Keratinocyte (primary cell): ENCODE measurements around the gene SPRYD3. TPM values are rescaled to one million over a fixed set of nuclear protein-coding genes. Genes with fewer than 3 reads are reported as not detected.

Source experiments
- DNase-seq: peaks from one replicate; pipeline ENCODE4 v3.0.0-alpha.2; 2011; ENCODE audit warnings: low read depth, missing footprints, low spot score
- FAIRE-seq: peaks from 2 replicates; lab custom pipeline; 2011; peaks lifted over from hg19 to GRCh38; lab: Jason Lieb, UNC
- H2AFZ ChIP-seq: 2 replicates; pipeline ENCODE4 v1.6.0; 2012; ENCODE audit warnings: low read length, control low read depth, inconsistent platforms; ENCODE audit not compliant: control insufficient read depth
- H3K27ac ChIP-seq: 2 replicates; pipeline ENCODE4 v1.5.1; 2011; ENCODE audit warnings: low read length; ENCODE audit not compliant: control insufficient read depth, insufficient read depth
- H3K27me3 ChIP-seq: 3 replicates; pipeline ENCODE4 v1.6.0; 2011; ENCODE audit warnings: low read length; ENCODE audit not compliant: control insufficient read depth, insufficient read depth; ENCODE audit errors: extremely low read depth
- H3K36me3 ChIP-seq, 2 experiments: 2 replicates in 1 of 2; 3 replicates in 1 of 2; pipeline ENCODE4 v1.5.1; 2011; ENCODE audit warnings: low read length in 2 of 2, mild to moderate bottlenecking in 1 of 2; ENCODE audit not compliant: control insufficient read depth in 2 of 2, insufficient read depth in 2 of 2; ENCODE audit errors: extremely low read depth in 1 of 2
- H3K4me1 ChIP-seq: 3 replicates; pipeline ENCODE4 v1.5.1; 2011; ENCODE audit warnings: low read length; ENCODE audit not compliant: control insufficient read depth, insufficient read depth; ENCODE audit errors: extremely low read depth
- H3K4me2 ChIP-seq: 3 replicates; pipeline ENCODE4 v1.6.0; 2011; ENCODE audit warnings: low read depth, low read length; ENCODE audit not compliant: control insufficient read depth, insufficient read depth; ENCODE audit errors: extremely low read depth
- H3K4me3 ChIP-seq, 3 experiments: fragments of 200-600 bp in 1 of 3; sonication (generic) in 1 of 3; 2 replicates in 2 of 3; 3 replicates in 1 of 3; pipeline ENCODE4 v1.5.1; 2011 to 2016; ENCODE audit warnings: low read length in 3 of 3, mild to moderate bottlenecking in 3 of 3, control low read depth in 2 of 3, inconsistent platforms in 1 of 3, low read depth in 1 of 3, mixed read lengths in 1 of 3, mixed run types in 1 of 3, moderate library complexity in 1 of 3; ENCODE audit not compliant: control insufficient read depth in 2 of 3, insufficient read depth in 2 of 3; ENCODE audit errors: extremely low read depth in 1 of 3
- H3K79me2 ChIP-seq: 2 replicates; pipeline ENCODE4 v1.6.0; 2012; ENCODE audit warnings: low read length; ENCODE audit not compliant: control insufficient read depth, insufficient read depth
- H3K9ac ChIP-seq: 3 replicates; pipeline ENCODE4 v1.6.0; 2011; ENCODE audit warnings: low read length; ENCODE audit not compliant: control insufficient read depth, insufficient read depth; ENCODE audit errors: extremely low read depth
- H3K9me1 ChIP-seq: 3 replicates; pipeline ENCODE4 v1.6.0; 2011; ENCODE audit warnings: low read length; ENCODE audit not compliant: control insufficient read depth, insufficient read depth; ENCODE audit errors: extremely low read depth
- H3K9me3 ChIP-seq: 2 replicates; pipeline ENCODE4 v1.5.1; 2012; ENCODE audit warnings: low read depth, low read length; ENCODE audit not compliant: control insufficient read depth
- H4K20me1 ChIP-seq: 3 replicates; pipeline ENCODE4 v1.6.0; 2011; ENCODE audit warnings: low read length; ENCODE audit not compliant: control insufficient read depth, insufficient read depth; ENCODE audit errors: extremely low read depth
- CTCF ChIP-seq, 3 experiments: IDR thresholded peaks in 1 of 3; conservative IDR thresholded peaks in 1 of 3; optimal IDR thresholded peaks in 1 of 3; 2 replicates in 2 of 3; 3 replicates in 1 of 3; pipeline versions ENCODE3 to v1.5.1; 2011; ENCODE audit warnings: low read length in 3 of 3, mild to moderate bottlenecking in 3 of 3, moderate library complexity in 2 of 3, control low read depth in 1 of 3, inconsistent platforms in 1 of 3; ENCODE audit not compliant: insufficient read depth in 2 of 3; ENCODE audit errors: extremely low read depth in 1 of 3
- EZH2 ChIP-seq: IDR thresholded peaks from one replicate; pipeline ENCODE4 v1.6.1; 2012; ENCODE audit warnings: inconsistent platforms, mild to moderate bottlenecking, low read length, moderate library complexity
- dilution Hi-C: fragments of 300-500 bp; cut with MboI; formaldehyde crosslinking; loops from one replicate; pipeline ENCODE4 v1.7.0; 2020; ENCODE audit warnings: low sequenced_read_pairs; ENCODE audit not compliant: extremely low pct_ligation_motif_present
- polyA plus RNA-seq, 5 experiments: library from polyadenylated mRNA; depleted of rRNA in 3 of 5; stranded (reverse) in 3 of 5; stranded (forward) in 1 of 5; unstranded in 1 of 5; fragments of >200 nt; gene quantifications; 1 replicate in 1 of 5; 2 replicates in 3 of 5; 3 replicates in 1 of 5; pipeline versions ENCODE4 v1.2.1 to v1.2.3, GENCODE V29; 2011 to 2012; ENCODE audit warnings: missing spikeins in 2 of 5, low read depth in 1 of 5, low replicate concordance in 1 of 5

Gene SPRYD3
- polyA plus RNA-seq, 1 donor (not counting 4 experiments of a cell fraction or from before 2014, with no cell fraction given) = 27.5 TPM

GRCh38 chr12:53063708-53064612, 15.2 kb downstream of the SPRYD3 start:
- H3K27ac ChIP-seq = no peak overlapping the region
- no peak for FAIRE-seq
- no peak overlapping the region for H3K4me2 ChIP-seq
- peaks cover 11% of the 10 kb centered on the region for H3K4me1 ChIP-seq
- DNase-seq = no peak
- TF ChIP-seq EZH2 = no peak
- no peak for TF ChIP-seq CTCF (optimal IDR thresholded peaks at IDR 0.05 in 1 of 3, IDR thresholded peaks at IDR 0.05 in 1 of 3, conservative IDR thresholded peaks at IDR 0.05 in 1 of 3; ENCODE audit: extremely low read depth in 1 of 3, insufficient read depth in 2 of 3, low read length in 3 of 3)
- H3K9ac ChIP-seq = no peak overlapping the region
- H3K79me2 ChIP-seq = no peaks in the 10 kb centered on the region
- no peaks in the 10 kb centered on the region for H3K9me3 ChIP-seq
- H3K9me1 ChIP-seq = no peaks in the 10 kb centered on the region
- H3K27me3 ChIP-seq = no peaks in the 10 kb centered on the region
- H3K36me3 ChIP-seq = peaks cover 19 to 22% of the 10 kb centered on the region in 2 experiments
- H2AFZ ChIP-seq = no peak overlapping the region
- no peak overlapping the region for H3K4me3 ChIP-seq
- dilution Hi-C loops = no loop called here
- peaks cover 5% of the 10 kb centered on the region for H4K20me1 ChIP-seq

- dilution Hi-C loops = no loop called here
- Histone ChIP-seq H3K9me3 (no peaks in the 10 kb centered on the region), H3K9me1 (no peaks in the 10 kb centered on the region), H3K9ac (no peak overlapping the region), H3K36me3 (peaks cover 18 to 22% of the 10 kb centered on the region in 2 experiments), H4K20me1 (peaks cover 5% of the 10 kb centered on the region), H3K27ac (no peak overlapping the region), H2AFZ (no peak overlapping the region), H3K79me2 (no peaks in the 10 kb centered on the region), H3K27me3 (no peaks in the 10 kb centered on the region), H3K4me2 (no peak overlapping the region), H3K4me1 (peaks cover 6% of the 10 kb centered on the region), H3K4me3 (no peak overlapping the region)
- DNase-seq = no peak
- TF ChIP-seq EZH2 = no peak
- TF ChIP-seq CTCF (optimal IDR thresholded peaks at IDR 0.05 in 1 of 3, IDR thresholded peaks at IDR 0.05 in 1 of 3, conservative IDR thresholded peaks at IDR 0.05 in 1 of 3; ENCODE audit: extremely low read depth in 1 of 3, insufficient read depth in 2 of 3, low read length in 3 of 3) = no peak
- no peak for FAIRE-seq
These were observed 16.0 kb downstream of the SPRYD3 start for GRCh38 chr12:53062977-53063707.
